ENCODE data around the gene MORC3.

MORC3 gene

DNA sequence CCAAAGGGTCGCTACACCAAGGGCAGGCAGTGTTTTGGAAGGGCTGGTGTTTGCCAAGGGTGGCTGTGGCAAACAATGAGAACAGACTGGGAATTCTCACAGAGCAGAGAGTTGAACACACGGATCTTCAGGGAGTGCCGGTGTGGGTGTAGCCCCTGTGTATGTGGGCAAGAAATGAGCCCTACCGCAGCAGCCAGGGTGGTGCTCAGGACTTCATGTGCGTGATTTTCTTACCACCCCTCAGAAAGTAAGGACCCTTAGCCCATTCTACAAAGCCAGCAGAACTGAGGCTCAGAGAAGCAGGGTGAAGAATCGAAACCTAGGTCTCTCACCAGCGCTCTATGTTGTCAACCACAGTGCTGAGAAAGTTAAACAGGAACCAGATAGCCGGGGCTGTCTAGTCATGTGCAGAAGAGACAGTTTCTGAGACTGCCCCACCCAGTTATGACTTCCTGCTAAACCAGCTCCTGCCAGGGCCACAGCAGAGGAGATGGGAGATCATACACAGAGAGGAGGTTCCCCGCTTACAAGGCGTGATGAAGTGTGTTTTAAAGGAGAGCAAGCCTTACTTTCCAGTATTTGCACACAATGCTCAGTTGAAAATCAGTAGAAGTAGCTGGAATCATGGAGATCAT lies 21.9 kb upstream of the MORC3 start:
- TF ChIP-seq, protein P1, sequence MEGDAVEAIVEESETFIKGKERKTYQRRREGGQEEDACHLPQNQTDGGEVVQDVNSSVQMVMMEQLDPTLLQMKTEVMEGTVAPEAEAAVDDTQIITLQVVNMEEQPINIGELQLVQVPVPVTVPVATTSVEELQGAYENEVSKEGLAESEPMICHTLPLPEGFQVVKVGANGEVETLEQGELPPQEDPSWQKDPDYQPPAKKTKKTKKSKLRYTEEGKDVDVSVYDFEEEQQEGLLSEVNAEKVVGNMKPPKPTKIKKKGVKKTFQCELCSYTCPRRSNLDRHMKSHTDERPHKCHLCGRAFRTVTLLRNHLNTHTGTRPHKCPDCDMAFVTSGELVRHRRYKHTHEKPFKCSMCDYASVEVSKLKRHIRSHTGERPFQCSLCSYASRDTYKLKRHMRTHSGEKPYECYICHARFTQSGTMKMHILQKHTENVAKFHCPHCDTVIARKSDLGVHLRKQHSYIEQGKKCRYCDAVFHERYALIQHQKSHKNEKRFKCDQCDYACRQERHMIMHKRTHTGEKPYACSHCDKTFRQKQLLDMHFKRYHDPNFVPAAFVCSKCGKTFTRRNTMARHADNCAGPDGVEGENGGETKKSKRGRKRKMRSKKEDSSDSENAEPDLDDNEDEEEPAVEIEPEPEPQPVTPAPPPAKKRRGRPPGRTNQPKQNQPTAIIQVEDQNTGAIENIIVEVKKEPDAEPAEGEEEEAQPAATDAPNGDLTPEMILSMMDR (IDR thresholded peaks at IDR 0.05), result no peak

DNA sequence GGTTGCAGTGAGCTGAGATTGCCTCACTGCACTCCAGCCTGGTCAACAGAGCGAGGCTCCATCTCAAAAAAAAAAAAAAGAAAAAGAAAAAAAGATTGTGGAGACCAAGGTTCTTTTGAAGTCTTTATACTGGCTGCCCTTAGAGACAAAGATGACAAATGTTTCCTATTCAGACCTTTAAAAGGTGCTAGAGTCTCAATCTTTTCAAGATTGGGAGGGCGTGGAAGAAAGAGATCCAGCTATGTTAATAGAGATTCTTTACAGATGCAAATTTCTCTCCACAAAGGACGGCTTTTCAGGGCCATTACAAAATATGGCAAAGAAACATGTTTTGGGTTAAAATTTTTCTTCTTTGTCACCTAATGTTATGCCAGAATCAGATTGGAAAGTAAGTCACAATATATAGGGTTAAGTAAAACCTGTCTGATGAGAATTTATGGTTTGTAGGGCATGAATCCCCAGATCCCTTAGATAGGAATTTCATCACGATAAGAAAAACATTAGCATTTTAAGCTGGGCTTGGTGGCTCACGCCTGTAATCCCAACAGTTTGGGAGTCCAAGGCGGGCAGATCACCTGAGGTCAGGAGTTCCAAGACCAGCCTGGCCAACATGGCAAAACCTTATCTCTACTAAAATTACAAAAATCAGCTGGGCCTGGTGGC lies 13.0 kb upstream of the MORC3 start:
- TF ChIP-seq, protein P1 (IDR thresholded peaks at IDR 0.05), result no peak

DNA sequence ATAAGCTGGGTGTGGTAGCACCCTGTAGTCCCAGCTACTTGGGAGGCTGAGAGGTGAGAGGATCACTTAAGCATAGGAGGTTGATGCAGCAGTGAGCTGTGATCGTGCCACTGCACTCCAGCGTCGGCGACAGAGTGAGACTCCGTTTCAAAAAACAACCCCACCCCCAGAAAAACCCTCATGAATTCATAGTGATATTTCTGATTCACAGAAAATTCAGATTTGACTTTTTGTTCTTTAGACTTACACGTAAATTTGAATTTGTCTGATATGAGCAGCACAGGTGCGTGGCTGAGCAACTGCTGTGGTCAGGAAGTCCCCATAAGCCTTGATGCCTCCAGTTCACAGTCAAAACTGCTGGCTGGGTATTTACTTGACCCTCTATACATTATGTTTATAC lies 10.0 kb upstream of the MORC3 start:
- TF ChIP-seq, protein P1 (IDR thresholded peaks at IDR 0.05), result no peak

DNA sequence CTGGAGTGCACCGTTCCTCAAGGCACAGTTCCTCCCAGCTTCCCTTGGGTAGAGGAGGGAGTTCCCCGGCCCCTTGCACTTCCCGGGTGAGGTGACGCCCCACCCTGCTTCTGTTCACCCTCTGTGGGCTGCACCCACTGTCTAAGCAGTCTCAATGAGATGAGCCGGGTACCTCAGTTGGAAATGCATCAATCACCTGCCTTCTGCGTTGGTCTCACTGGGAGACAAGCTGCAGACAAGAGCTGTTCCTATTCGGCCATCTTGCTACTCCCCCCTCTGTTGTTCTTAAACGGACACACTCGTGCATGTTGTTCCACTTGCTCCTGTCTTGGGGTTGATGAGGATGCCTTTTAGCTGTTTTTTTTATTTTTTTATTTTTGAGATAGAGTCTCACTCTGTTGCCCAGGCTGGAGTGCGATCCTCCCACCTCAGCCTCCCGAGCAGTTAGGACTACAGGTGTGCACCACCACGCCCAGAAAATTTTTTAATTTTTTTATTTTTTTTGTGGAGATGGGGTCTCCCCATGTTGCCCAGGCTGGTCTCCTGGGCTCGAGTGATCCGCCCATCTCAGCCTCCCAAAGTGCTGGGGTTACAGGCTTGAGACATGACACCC lies 3.0 kb upstream of the MORC3 start:
- TF ChIP-seq, protein P1 (IDR thresholded peaks at IDR 0.05), result no peak

DNA sequence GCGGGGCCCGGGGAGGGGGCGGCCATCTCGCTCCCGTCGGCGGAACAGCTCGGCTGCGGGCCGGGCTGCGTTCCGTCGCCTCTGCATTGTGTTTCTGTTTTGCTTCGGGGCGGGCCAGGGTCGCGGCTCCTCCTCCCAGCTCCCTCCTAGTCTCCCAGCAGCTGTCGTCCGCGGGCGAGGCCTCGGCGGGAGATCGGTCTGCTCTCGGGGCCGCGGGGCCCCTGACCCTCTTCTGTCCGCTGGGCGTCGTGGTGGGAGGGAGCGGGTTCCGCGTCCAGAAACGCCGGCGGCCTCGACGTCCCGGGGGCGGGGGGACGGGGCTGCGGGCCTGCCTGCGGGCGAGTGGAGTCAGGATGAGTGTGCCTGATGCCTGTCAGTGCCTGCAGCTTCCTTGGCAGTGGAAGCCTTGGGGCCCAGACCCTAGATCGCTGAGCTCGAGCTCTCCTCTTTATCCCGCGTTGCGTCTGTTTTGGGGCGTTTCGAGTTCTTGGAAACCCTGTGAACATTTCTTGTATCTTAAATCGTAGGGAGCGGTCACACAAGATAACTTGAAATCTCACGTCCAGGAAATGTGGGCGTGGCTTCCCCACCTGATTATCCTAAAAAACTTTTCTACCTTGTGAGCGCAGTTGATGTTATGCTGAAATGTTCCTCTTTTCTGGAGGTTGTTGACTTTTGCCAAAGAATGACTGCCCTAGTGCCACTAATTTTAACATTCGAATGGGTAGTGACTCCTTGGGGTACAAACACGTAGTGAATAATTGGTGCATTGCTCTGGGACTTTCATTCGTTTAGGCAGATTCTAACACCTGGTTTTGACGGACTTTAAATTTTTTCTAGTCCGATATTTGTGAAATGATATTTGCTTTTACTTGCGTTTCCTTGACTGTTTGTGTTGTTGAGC lies 676 bp downstream of the MORC3 start:
- TF ChIP-seq, protein P1 (IDR thresholded peaks at IDR 0.05), result no peak

DNA sequence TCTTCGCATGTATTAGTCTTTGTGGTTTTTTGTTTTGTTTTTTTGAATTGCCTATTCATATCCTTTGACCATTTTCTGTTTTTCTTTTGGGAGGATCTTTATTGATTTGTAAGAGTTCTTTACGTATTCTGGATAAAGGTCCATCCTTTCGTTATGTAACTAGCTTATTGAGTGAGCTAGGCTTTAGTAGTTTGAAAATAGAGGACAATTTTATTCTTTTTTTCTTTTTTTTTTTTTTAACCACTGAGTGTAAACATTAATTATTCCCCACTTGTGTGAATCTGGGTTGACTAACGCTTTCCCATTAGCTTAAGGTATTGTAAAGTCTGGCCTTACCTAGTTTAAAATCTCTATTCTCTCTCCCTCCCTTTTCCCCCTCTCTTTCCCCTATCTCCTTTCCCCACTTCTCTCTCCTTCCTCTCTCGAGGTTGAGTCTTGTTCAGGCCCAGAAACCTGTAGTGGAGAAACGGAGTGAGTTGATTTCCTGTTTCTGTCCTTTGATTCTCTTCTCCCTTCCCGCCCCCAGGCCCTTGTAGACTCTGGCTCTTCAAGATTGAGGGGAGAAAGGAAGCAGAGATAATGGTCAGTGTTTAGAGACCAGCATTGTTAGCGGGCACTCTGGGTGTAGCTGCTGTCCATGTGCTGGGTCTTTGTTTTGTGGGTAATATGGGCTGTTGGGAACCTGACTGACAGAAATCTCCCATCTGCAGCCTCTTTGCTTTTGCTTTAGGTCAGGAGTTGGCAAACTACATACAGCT lies 1.5 kb downstream of the MORC3 start:
- TF ChIP-seq, protein P1 (IDR thresholded peaks at IDR 0.05), result no peak

DNA sequence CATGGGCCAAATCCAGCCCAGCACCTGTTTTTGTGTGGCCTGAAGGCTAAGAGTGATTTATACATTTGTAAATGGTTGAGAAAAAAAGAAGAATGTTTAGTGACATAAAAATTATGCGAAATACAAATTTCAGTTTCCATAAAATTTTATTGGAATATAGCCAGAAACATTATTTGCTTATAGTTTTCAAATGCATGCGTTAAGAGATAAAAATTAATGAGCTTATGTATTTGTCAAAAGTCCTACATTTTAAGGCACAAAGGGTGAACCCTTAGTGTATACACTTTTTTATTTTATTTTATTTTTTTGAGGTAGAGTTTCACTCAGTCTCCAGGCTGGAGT lies 2.1 kb downstream of the MORC3 start:
- TF ChIP-seq, protein P1 (IDR thresholded peaks at IDR 0.05), result no peak

Measured in LNCAP (cell line).